Vagina (tissue), 2 donors: ENCODE results near the gene CISD3.

Source experiments
- CTCF ChIP-seq, 3 experiments: fragments of 450-650 bp in 2 of 3; fragments of 200-600 bp in 1 of 3; sonication (generic) in 1 of 3; IDR thresholded peaks; one replicate each; pipeline ENCODE4 v1.5.1; 2017 to 2019; ENCODE audit warnings: antibody characterized with exemption in 3 of 3, mild to moderate bottlenecking in 2 of 3, moderate library complexity in 2 of 3
- POLR2A ChIP-seq, 2 donors: fragments of 450-650 bp; IDR thresholded peaks; one replicate each; pipeline ENCODE4 v1.6.1; 2017; ENCODE audit warnings: antibody characterized with exemption in 2 of 2, mild to moderate bottlenecking in 2 of 2, moderate library complexity in 2 of 2

GRCh38 chr17:38750044-38750311, 19.8 kb downstream of the CISD3 start:
- no peak for TF ChIP-seq CTCF (IDR thresholded peaks at IDR 0.05)
- TF ChIP-seq POLR2A (IDR thresholded peaks at IDR 0.05): no peak
